GM12878 (cell line): Measurements from ENCODE around the gene RAPGEF3. TPM values are rescaled to one million over a fixed set of nuclear protein-coding genes. Genes with fewer than 3 reads are reported as not detected.

Source experiments
- ATAC-seq: fragments of 200-7000 bp; cut with Tn5 transposase; 3 replicates; pipeline ENCODE4 v1.9.1; 2020; ENCODE audit warnings: mild to moderate bottlenecking, moderate library complexity
- BruUV-seq: library from RNA; stranded (reverse); fragments of 400-500 nt; replicated peaks from 2 replicates; lab custom pipeline; 2021; lab: Mats Ljungman, UMichigan
- CTCF ChIA-PET: fragments of 300-600 bp; sonication (Branson Sonifier 250); formaldehyde crosslinking; extraction: SDS; loops from one replicate; lab custom pipeline; 2021; ENCODE audit warnings: inconsistent platforms; lab: Yijun Ruan, JAX
- POLR2A ChIA-PET: fragments of 350-600 bp; formaldehyde crosslinking; extraction: SDS; loops from one replicate; lab custom pipeline; 2021; ENCODE audit warnings: inconsistent platforms; lab: Charles Lee
- RAD21 ChIA-PET: fragments of 300-600 bp; sonication (Branson Sonifier 250); formaldehyde crosslinking; loops from one replicate; lab custom pipeline; 2023; ENCODE audit warnings: antibody characterized with exemption; ENCODE audit not compliant: unreplicated experiment; lab: Charles Lee
- SMC1A ChIA-PET: fragments of 300-600 bp; sonication (Branson Sonifier 250); formaldehyde crosslinking; loops from one replicate; lab custom pipeline; 2023; ENCODE audit not compliant: unreplicated experiment, uncharacterized antibody; lab: Charles Lee
- DNase-seq: peaks from one replicate; pipeline ENCODE4 v3.0.0-alpha.2; 2011; ENCODE audit warnings: low read depth, low spot score
- FAIRE-seq: peaks from 3 replicates; lab custom pipeline; 2011; peaks lifted over from hg19 to GRCh38; lab: Jason Lieb, UNC
- H2AFZ ChIP-seq: 2 replicates; pipeline ENCODE4 v1.6.0; 2011; ENCODE audit warnings: low read depth, low read length, control low read depth; ENCODE audit not compliant: control insufficient read depth
- H3K27ac ChIP-seq: 2 replicates; pipeline ENCODE4 v1.5.1; 2011; ENCODE audit warnings: control low read depth; ENCODE audit not compliant: control insufficient read depth, insufficient read depth
- H3K27me3 ChIP-seq, 2 experiments: replicated peaks in 1 of 2; 2 replicates each; pipeline versions ENCODE4 v1.6.0 to v1.6.1; 2011; ENCODE audit warnings: low read length in 1 of 2; ENCODE audit not compliant: control insufficient read depth in 2 of 2, insufficient read depth in 2 of 2
- H3K36me3 ChIP-seq, 2 experiments: 2 replicates each; pipeline ENCODE4 v1.5.1; 2011; ENCODE audit warnings: low read length in 1 of 2; ENCODE audit not compliant: control insufficient read depth in 2 of 2, insufficient read depth in 2 of 2
- H3K4me1 ChIP-seq: 2 replicates; pipeline ENCODE4 v1.6.1; 2011; ENCODE audit warnings: mild to moderate bottlenecking, low read length, moderate library complexity, mixed read lengths; ENCODE audit not compliant: control insufficient read depth, insufficient read depth
- H3K4me2 ChIP-seq: 2 replicates; pipeline ENCODE4 v1.6.0; 2011; ENCODE audit warnings: control low read depth; ENCODE audit not compliant: control insufficient read depth, insufficient read depth
- H3K4me3 ChIP-seq: fragments of 200-600 bp; sonication (generic); 2 replicates; pipeline ENCODE4 v1.5.1; 2016
- H3K79me2 ChIP-seq: 2 replicates; pipeline ENCODE4 v1.6.0; 2011; ENCODE audit warnings: low read length; ENCODE audit not compliant: control insufficient read depth, insufficient read depth
- H3K9ac ChIP-seq: 2 replicates; pipeline ENCODE4 v1.8.0; 2011; ENCODE audit warnings: low read length, control low read depth, mixed read lengths; ENCODE audit not compliant: control insufficient read depth, insufficient read depth
- H3K9me3 ChIP-seq: replicated peaks from 3 replicates; pipeline ENCODE4 v1.5.1; 2011; ENCODE audit warnings: mild to moderate bottlenecking, low read length; ENCODE audit not compliant: control insufficient read depth, insufficient read depth
- H4K20me1 ChIP-seq: 2 replicates; pipeline ENCODE4 v1.6.0; 2011; ENCODE audit not compliant: control insufficient read depth, insufficient read depth
- ATF2 ChIP-seq: IDR thresholded peaks from 2 replicates; pipeline ENCODE4 v1.6.1; 2012; ENCODE audit warnings: low read length, inconsistent platforms
- CUX1 ChIP-seq: IDR thresholded peaks from 2 replicates; pipeline ENCODE4 v1.6.1; 2012; ENCODE audit warnings: improper control_type of control experiment, low read depth, low read length; ENCODE audit not compliant: insufficient replicate concordance
- FOS ChIP-seq: IDR thresholded peaks from 3 replicates; pipeline ENCODE4 v1.6.1; 2011; ENCODE audit warnings: borderline replicate concordance; ENCODE audit not compliant: insufficient read length; ENCODE audit errors: extremely low read depth
- GABPA ChIP-seq: IDR thresholded peaks from 2 replicates; pipeline ENCODE4 v1.6.1; 2014; ENCODE audit warnings: antibody characterized with exemption, low read depth, mild to moderate bottlenecking, inconsistent platforms
- HDAC6 ChIP-seq: fragments of 200-600 bp; sonication (generic); IDR thresholded peaks from one replicate; pipeline ENCODE4 v1.8.0; 2017; ENCODE audit warnings: antibody characterized with exemption; ENCODE audit not compliant: unreplicated experiment
- NR2F1 ChIP-seq: fragments of 450-650 bp; conservative IDR thresholded peaks from 2 replicates; pipeline ENCODE4 v1.6.1; 2017; ENCODE audit warnings: mild to moderate bottlenecking
- SIX5 ChIP-seq: IDR thresholded peaks from 2 replicates; pipeline ENCODE4 v1.6.1; 2011; ENCODE audit warnings: mild to moderate bottlenecking, low read depth, low read length, moderate library complexity; ENCODE audit not compliant: severe bottlenecking
- SMAD1 ChIP-seq: fragments of 450-650 bp; IDR thresholded peaks from 2 replicates; pipeline ENCODE4 v1.6.1; 2018; ENCODE audit warnings: mild to moderate bottlenecking, low read depth; ENCODE audit not compliant: partially characterized antibody
- TAF1 ChIP-seq: IDR thresholded peaks from 2 replicates; pipeline ENCODE4 v1.6.1; 2011; ENCODE audit warnings: mild to moderate bottlenecking, low read depth, low read length, borderline replicate concordance
- YY1 ChIP-seq: IDR thresholded peaks from 2 replicates; pipeline ENCODE4 v1.6.1; 2011; ENCODE audit warnings: low read depth, mild to moderate bottlenecking, low read length
- WGBS: methylation state at CpG from one replicate; pipeline ENCODE4 v1.1.6; 2016; ENCODE audit warnings: low lambda C conversion rate; ENCODE audit not compliant: insufficient replicate concordance, insufficient coverage; ENCODE audit errors: missing lambda C conversion rate; 5-methylcytosine and 5-hydroxymethylcytosine counted together
- in situ Hi-C: fragments of 300-500 bp; cut with MboI; formaldehyde crosslinking; loops from 9 replicates; pipeline ENCODE4 v1.14.3; 2018; ENCODE audit warnings: mixed read lengths
- intact Hi-C: fragments of 100-400 bp; cut with micrococcal nuclease; formaldehyde crosslinking; loops from one replicate; pipeline ENCODE4 v1.14.2; 2022; ENCODE audit not compliant: unreplicated experiment
- polyA plus RNA-seq, 11 experiments: library from polyadenylated mRNA; depleted of rRNA in 4 of 11; unstranded in 6 of 11; stranded (reverse) in 5 of 11; fragments of >200 nt; fragmentation: Nextera tagmentation in 4 of 11; fragmentation: Illumina TruSeq in 1 of 11; extraction: Ambion mirVana in 4 of 11; extraction: Trizol in 1 of 11; gene quantifications; 1 replicate in 1 of 11; 2 replicates in 10 of 11; pipeline versions ENCODE4 v1.2.1 to v1.2.3, GENCODE V29; 2011 to 2016; ENCODE audit warnings: inconsistent platforms in 2 of 11, missing spikeins in 2 of 11, low read depth in 1 of 11
- total RNA-seq, 4 experiments: library from RNA; depleted of rRNA in 3 of 4; stranded (reverse); fragments of >200 nt in 3 of 4; fragmentation: Illumina TruSeq in 1 of 4; extraction: Trizol in 1 of 4; gene quantifications; 2 replicates each; pipeline versions ENCODE4 v1.2.1 to v1.2.3, GENCODE V29; 2013 to 2021
- TF ChIP-seq, protein P1 (sequence below): fragments of 450-650 bp; formaldehyde crosslinking; IDR thresholded peaks from 2 replicates; pipeline ENCODE4 v1.4.0; 2022; ENCODE audit warnings: mild to moderate bottlenecking, moderate library complexity

The RAPGEF3 gene
- total and polyA plus RNA-seq, 10 of the 15 experiments (the other 5 are each of a cell fraction or from before 2014, with no cell fraction given) = 0.02 to 0.92 (median 0.31) TPM; not detected in 2

DNA sequence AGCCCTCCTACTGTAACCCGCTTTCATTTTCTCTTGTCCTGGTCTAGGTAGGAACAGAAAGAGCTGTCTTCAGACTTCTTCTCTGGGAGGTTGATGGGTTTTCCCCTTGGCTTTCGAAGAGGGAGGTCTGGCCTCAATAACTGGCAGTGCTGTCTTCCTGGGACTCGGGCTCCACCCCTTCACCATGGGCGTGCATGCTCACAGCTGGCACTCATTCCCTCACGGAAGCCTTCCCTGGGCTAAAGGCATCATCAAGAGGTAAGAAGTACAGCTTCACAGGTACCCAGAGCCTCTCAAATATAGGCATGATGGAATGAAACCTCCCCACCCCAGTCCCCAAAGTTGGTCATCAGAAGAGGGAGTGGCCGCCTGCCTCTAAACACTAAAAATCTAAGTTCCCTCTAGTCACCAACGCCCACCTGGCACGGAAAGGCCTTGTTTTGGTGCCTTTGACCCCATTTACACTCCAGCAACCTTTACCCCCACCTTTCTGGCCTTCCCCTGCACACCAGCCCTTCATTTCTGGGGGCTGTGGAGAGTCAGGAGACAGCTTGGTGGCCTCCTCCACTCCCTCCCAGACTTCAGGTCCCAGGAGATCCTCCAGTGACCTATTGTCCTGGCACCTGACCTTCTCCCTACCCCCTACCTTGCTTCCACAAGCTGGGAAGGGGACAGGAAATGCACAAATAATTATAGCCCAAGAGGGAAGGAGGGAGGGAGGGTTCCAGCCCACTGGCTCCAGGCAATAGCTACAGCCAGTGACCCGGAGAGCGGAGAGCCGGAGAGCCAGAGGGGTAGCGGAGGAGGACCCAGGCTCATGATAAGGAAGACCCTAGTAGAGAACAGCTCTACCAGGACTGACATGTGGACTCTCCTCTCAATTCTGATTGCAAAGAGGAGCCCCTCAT, 2.8 kb downstream of the RAPGEF3 start:
- H3K27ac ChIP-seq = peak overlapping the region; percentile 76
- FAIRE-seq (peak; percentile 97), ATAC-seq (peak; percentile 80), DNase-seq (peak; percentile 75)
- peak overlapping the region; percentile 50 for H3K4me3 ChIP-seq
- no peaks in the 10 kb centered on the region for H3K36me3 ChIP-seq
- POLR2A ChIA-PET = interaction anchor here (0.7 to 2.4 kb wide), 15 partner anchors 9 to 540 kb away, joined by 3 to 14 read pairs (median 4); partner anchors contain the start of gene RPAP3
- intact Hi-C loops (loop anchor here (1.0 kb wide), 1 partner anchor 14 kb away; no protein-coding TSS in a partner anchor), in situ Hi-C loops (no loop called here)
- CTCF ChIA-PET = interaction anchor here (1.0 to 14.5 kb wide), 10 partner anchors 12 to 433 kb away, joined by 3 to 507 read pairs (median 20); partner anchors contain the start of genes RPAP3 and SLC48A1
- H3K79me2 ChIP-seq = no peaks in the 10 kb centered on the region
- H3K27me3 ChIP-seq = no peaks in the 10 kb centered on the region
- no TSS peak for BruUV-seq
- H3K9me3 ChIP-seq = no peaks in the 10 kb centered on the region
- peak overlapping the region; percentile 75 for H2AFZ ChIP-seq
- RAD21 ChIA-PET = interaction anchor here (0.8 to 12.6 kb wide), 17 partner anchors 13 to 129 kb away, joined by 3 to 237 read pairs (median 4); partner anchors contain the start of genes ENDOU, RPAP3 and SLC48A1
- no peaks in the 10 kb centered on the region for H4K20me1 ChIP-seq
- H3K4me1 ChIP-seq = peaks cover 46% of the 10 kb centered on the region
- SMC1A ChIA-PET = interaction anchor here (0.7 to 12.2 kb wide), 15 partner anchors 8 to 105 kb away, joined by 3 to 277 read pairs (median 4); partner anchors contain the start of gene RPAP3
- WGBS = 34% methylated on average over 12 of the region's 12 CpGs
- H3K9ac ChIP-seq = peak overlapping the region; percentile 32; the same call in 1 of the 2 replicates
- H3K4me2 ChIP-seq = peak overlapping the region; percentile 82
- TF ChIP-seq, protein P1, sequence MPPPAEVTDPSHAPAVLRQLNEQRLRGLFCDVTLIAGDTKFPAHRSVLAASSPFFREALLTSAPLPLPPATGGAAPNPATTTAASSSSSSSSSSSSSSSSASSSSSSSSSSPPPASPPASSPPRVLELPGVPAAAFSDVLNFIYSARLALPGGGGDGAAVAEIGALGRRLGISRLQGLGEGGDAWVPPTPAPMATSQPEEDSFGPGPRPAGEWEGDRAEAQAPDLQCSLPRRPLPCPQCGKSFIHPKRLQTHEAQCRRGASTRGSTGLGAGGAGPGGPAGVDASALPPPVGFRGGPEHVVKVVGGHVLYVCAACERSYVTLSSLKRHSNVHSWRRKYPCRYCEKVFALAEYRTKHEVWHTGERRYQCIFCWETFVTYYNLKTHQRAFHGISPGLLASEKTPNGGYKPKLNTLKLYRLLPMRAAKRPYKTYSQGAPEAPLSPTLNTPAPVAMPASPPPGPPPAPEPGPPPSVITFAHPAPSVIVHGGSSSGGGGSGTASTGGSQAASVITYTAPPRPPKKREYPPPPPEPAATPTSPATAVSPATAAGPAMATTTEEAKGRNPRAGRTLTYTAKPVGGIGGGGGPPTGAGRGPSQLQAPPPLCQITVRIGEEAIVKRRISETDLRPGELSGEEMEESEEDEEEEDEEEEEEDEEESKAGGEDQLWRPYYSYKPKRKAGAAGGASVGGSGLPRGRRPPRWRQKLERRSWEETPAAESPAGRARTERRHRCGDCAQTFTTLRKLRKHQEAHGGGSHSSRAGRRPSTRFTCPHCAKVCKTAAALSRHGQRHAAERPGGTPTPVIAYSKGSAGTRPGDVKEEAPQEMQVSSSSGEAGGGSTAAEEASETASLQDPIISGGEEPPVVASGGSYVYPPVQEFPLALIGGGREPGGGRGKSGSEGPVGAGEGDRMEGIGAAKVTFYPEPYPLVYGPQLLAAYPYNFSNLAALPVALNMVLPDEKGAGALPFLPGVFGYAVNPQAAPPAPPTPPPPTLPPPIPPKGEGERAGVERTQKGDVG (CRISPR knock-in tag) = no peak
- TF ChIP-seq SIX5 = no peak
- TF ChIP-seq FOS = no peak
- no peak for TF ChIP-seq GABPA
- TF ChIP-seq YY1 = 0 out of 2 replicates have a peak, but pooled peaks have one; percentile 16
- no peak for TF ChIP-seq CUX1
- TF ChIP-seq NR2F1 = peak; percentile 58
- no peak for TF ChIP-seq TAF1
- TF ChIP-seq HDAC6 = no peak
- TF ChIP-seq ATF2 = no peak; the same call in 1 of the 2 replicates
- TF ChIP-seq SMAD1 = no peak
